ENCODE measurements around the gene ZSWIM6. TPM values are rescaled to one million over a fixed set of nuclear protein-coding genes. Genes with fewer than 3 reads are reported as not detected.

ZSWIM6 gene
- total RNA-seq, 1 donor from 2014 or later, result 40.1 TPM

DNA sequence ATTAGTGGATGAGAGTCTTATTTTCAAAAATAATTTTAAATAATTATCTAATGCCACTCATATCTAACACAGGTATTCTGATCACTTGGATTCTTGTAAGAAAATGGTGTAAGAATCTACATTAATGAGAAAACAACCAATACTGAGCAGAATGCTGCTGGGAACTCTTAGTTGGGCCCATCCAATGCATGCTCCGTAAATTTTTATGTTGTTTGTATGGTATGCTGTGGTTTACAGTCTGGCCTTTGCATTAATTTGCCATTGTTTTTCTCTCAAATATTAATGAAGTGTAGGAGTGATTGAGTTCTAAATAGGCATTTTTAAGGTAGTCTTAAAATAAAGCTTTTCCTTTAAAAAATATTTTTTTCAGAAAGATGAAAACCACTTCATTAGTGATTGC is 133.4 kb downstream of the ZSWIM6 start:
- no peak overlapping the region for H2AFZ ChIP-seq (ENCODE audit: low read depth, low read length)
- no peak overlapping the region for H3K27ac ChIP-seq (ENCODE audit: low read depth, low read length)
- H3K36me3 Mint-ChIP-seq (ENCODE audit: low read depth, unreplicated experiment), result no peaks in the 10 kb centered on the region
- no peak for DNase-seq (ENCODE audit: low read depth)
- H3K9me3 Mint-ChIP-seq (ENCODE audit: unreplicated experiment), result no peaks in the 10 kb centered on the region
- no peak overlapping the region for H3K4me3 ChIP-seq (ENCODE audit: insufficient read depth, low read depth, low read length)
- peaks cover 16% of the 10 kb centered on the region for H3K4me1 ChIP-seq (ENCODE audit: insufficient read depth, low read length)
- H3K27ac Mint-ChIP-seq (ENCODE audit: unreplicated experiment), result no peak overlapping the region
- H3K27me3 Mint-ChIP-seq (ENCODE audit: low read depth, unreplicated experiment), result no peaks in the 10 kb centered on the region
- TF ChIP-seq EZH2 (IDR thresholded peaks at IDR 0.05; ENCODE audit: insufficient read depth, low read length), result no peak
- TF ChIP-seq, protein P1, sequence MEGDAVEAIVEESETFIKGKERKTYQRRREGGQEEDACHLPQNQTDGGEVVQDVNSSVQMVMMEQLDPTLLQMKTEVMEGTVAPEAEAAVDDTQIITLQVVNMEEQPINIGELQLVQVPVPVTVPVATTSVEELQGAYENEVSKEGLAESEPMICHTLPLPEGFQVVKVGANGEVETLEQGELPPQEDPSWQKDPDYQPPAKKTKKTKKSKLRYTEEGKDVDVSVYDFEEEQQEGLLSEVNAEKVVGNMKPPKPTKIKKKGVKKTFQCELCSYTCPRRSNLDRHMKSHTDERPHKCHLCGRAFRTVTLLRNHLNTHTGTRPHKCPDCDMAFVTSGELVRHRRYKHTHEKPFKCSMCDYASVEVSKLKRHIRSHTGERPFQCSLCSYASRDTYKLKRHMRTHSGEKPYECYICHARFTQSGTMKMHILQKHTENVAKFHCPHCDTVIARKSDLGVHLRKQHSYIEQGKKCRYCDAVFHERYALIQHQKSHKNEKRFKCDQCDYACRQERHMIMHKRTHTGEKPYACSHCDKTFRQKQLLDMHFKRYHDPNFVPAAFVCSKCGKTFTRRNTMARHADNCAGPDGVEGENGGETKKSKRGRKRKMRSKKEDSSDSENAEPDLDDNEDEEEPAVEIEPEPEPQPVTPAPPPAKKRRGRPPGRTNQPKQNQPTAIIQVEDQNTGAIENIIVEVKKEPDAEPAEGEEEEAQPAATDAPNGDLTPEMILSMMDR (IDR thresholded peaks at IDR 0.05; ENCODE audit: insufficient read depth, low read depth, low read length), result no peak
- peaks cover 93% of the 10 kb centered on the region for H3K79me2 ChIP-seq (ENCODE audit: insufficient read depth, low read length)
- peaks cover 57% of the 10 kb centered on the region for H3K4me1 Mint-ChIP-seq (ENCODE audit: low read depth, unreplicated experiment)
- no peaks in the 10 kb centered on the region for H3K27me3 ChIP-seq (ENCODE audit: insufficient read depth, low read length)
- H3K9ac ChIP-seq (ENCODE audit: low read length), result no peak overlapping the region
- no peaks in the 10 kb centered on the region for H3K36me3 ChIP-seq (ENCODE audit: insufficient read depth, low read length)
- FAIRE-seq, result peak; percentile 47
- H3K9me3 ChIP-seq (ENCODE audit: insufficient read depth, low read depth, low read length), result no peaks in the 10 kb centered on the region
- H3K4me2 ChIP-seq (ENCODE audit: low read length), result no peak overlapping the region
- H4K20me1 ChIP-seq (ENCODE audit: insufficient read depth, low read length), result peaks cover 81% of the 10 kb centered on the region
- H3K4me3 Mint-ChIP-seq (ENCODE audit: unreplicated experiment), result no peak overlapping the region

DNA sequence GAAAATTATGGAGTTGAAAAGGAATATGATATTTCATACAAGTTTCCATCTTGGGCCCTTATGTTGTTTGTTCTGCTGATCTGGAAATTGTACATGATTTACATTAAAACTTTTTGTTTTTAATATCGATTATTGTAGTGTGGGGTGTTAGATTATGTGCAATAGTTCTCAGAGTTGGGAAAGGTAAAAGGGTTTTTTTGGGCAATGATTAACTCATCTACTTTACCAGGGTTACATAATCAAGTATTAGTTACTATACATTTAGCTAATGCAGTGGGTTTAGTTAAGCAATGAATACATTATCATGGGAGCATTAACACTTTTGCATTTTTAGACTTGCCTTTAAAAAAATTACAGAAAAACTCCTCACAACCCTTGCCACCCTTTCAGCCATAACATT is 134.0 kb downstream of the ZSWIM6 start:
- no peaks in the 10 kb centered on the region for H3K36me3 Mint-ChIP-seq (ENCODE audit: low read depth, unreplicated experiment)
- peaks cover 16% of the 10 kb centered on the region for H3K4me1 ChIP-seq (ENCODE audit: insufficient read depth, low read length)
- H3K9me3 ChIP-seq (ENCODE audit: insufficient read depth, low read depth, low read length), result no peaks in the 10 kb centered on the region
- no peaks in the 10 kb centered on the region for H3K27me3 Mint-ChIP-seq (ENCODE audit: low read depth, unreplicated experiment)
- peak; percentile 29 for FAIRE-seq
- H3K9me3 Mint-ChIP-seq (ENCODE audit: unreplicated experiment), result no peaks in the 10 kb centered on the region
- TF ChIP-seq EZH2 (IDR thresholded peaks at IDR 0.05; ENCODE audit: insufficient read depth, low read length), result no peak
- TF ChIP-seq, protein P1 (IDR thresholded peaks at IDR 0.05; ENCODE audit: insufficient read depth, low read depth, low read length), result no peak
- H3K4me3 Mint-ChIP-seq (ENCODE audit: unreplicated experiment), result no peak overlapping the region
- H3K9ac ChIP-seq (ENCODE audit: low read length), result no peak overlapping the region
- H4K20me1 ChIP-seq (ENCODE audit: insufficient read depth, low read length), result peaks cover 83% of the 10 kb centered on the region
- H2AFZ ChIP-seq (ENCODE audit: low read depth, low read length), result no peak overlapping the region
- no peaks in the 10 kb centered on the region for H3K36me3 ChIP-seq (ENCODE audit: insufficient read depth, low read length)
- H3K4me3 ChIP-seq (ENCODE audit: insufficient read depth, low read depth, low read length), result no peak overlapping the region
- no peak overlapping the region for H3K27ac Mint-ChIP-seq (ENCODE audit: unreplicated experiment)
- peaks cover 95% of the 10 kb centered on the region for H3K79me2 ChIP-seq (ENCODE audit: insufficient read depth, low read length)
- H3K27ac ChIP-seq (ENCODE audit: low read depth, low read length), result no peak overlapping the region
- peaks cover 56% of the 10 kb centered on the region for H3K4me1 Mint-ChIP-seq (ENCODE audit: low read depth, unreplicated experiment)
- H3K27me3 ChIP-seq (ENCODE audit: insufficient read depth, low read length), result no peaks in the 10 kb centered on the region
- DNase-seq (ENCODE audit: low read depth), result no peak
- H3K4me2 ChIP-seq (ENCODE audit: low read length), result no peak overlapping the region

DNA sequence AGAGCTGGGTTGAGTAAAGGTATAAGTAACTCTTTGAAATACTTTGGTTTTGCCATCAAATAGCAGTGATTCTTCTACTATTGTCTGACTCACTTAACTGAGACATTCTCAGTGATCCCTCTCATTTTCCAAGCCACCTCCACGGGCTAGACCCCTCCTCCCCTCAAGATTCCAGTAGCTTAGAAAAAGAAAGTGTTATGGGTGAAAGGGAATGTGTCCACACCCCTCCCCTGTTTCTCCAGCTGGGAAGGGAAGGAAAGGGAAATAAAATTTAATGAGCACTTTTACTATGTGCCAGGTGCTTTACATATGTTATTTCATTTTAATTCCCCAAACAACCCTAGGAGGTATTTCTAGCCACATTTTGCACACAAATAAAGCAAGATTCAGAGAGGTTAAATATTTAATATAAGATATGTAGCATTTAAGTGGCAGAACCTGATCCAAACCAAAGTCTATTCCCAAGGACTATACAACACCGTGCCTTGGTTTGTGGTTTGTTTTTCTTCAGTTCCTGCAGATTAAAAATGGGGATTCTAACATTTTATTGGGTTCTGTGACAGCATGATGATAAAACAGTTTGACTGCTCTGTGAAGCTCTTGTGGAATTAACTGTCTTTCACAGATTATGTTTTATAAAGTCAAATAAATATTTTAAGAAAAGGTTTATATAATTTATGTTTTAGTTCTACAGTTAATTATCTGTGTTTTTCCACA is 135.9 kb downstream of the ZSWIM6 start:
- Mint-ChIP-seq H3K4me1 (ENCODE audit: low read depth, unreplicated experiment) (peaks cover 49% of the 10 kb centered on the region), H3K9me3 (ENCODE audit: unreplicated experiment) (no peaks in the 10 kb centered on the region), H3K36me3 (ENCODE audit: low read depth, unreplicated experiment) (peaks cover 4% of the 10 kb centered on the region), H3K4me3 (ENCODE audit: unreplicated experiment) (peak overlapping the region; percentile 79), H3K27ac (ENCODE audit: unreplicated experiment) (peak overlapping the region; percentile 85), H3K27me3 (ENCODE audit: low read depth, unreplicated experiment) (no peaks in the 10 kb centered on the region)
- FAIRE-seq, result peak; percentile 90
- Histone ChIP-seq H3K4me3 (ENCODE audit: insufficient read depth, low read depth, low read length) (no peak overlapping the region), H3K4me2 (ENCODE audit: low read length) (peak overlapping the region; percentile 66), H3K79me2 (ENCODE audit: insufficient read depth, low read length) (peaks cover 95% of the 10 kb centered on the region), H4K20me1 (ENCODE audit: insufficient read depth, low read length) (peaks cover 85% of the 10 kb centered on the region), H2AFZ (ENCODE audit: low read depth, low read length) (no peak overlapping the region), H3K9me3 (ENCODE audit: insufficient read depth, low read depth, low read length) (no peaks in the 10 kb centered on the region), H3K9ac (ENCODE audit: low read length) (peak overlapping the region; percentile 31), H3K27me3 (ENCODE audit: insufficient read depth, low read length) (no peaks in the 10 kb centered on the region), H3K4me1 (ENCODE audit: insufficient read depth, low read length) (peaks cover 16% of the 10 kb centered on the region), H3K27ac (ENCODE audit: low read depth, low read length) (peak overlapping the region; percentile 74), H3K36me3 (ENCODE audit: insufficient read depth, low read length) (no peaks in the 10 kb centered on the region)
- DNase-seq (ENCODE audit: low read depth), result peak; percentile 85
- TF ChIP-seq EZH2 (IDR thresholded peaks at IDR 0.05; ENCODE audit: insufficient read depth, low read length), result no peak
- TF ChIP-seq, protein P1 (IDR thresholded peaks at IDR 0.05; ENCODE audit: insufficient read depth, low read depth, low read length), result no peak
